Fibroblast of the conjunctiva (primary cell): ENCODE results near the gene ABCF3.

Experiments
- DNase-seq: peaks from one replicate; pipeline ENCODE4 v3.0.0-alpha.2; 2010; ENCODE audit warnings: low read depth

ABCF3 gene

GRCh38 chr3:184168363-184169120, 17.5 kb upstream of the ABCF3 start:
- DNase-seq, result no peak

- no peak for DNase-seq
Measured at GRCh38 chr3:184169896-184170875, 15.8 kb upstream of the ABCF3 start.

GRCh38 chr3:184171562-184171961, 14.4 kb upstream of the ABCF3 start:
- DNase-seq, result no peak

- DNase-seq, result no peak
Measured at GRCh38 chr3:184172681-184173373, 13.2 kb upstream of the ABCF3 start.

GRCh38 chr3:184173374-184173722, 12.7 kb upstream of the ABCF3 start:
- DNase-seq, result no peak

- DNase-seq, result no peak
Measured at GRCh38 chr3:184174284-184174645, 11.7 kb upstream of the ABCF3 start.

GRCh38 chr3:184174646-184175492, 11.1 kb upstream of the ABCF3 start, which contains the start of gene AP2M1:
TSS of gene AP2M1 (plus strand) at chr3:184174855. CDS start at chr3:184176994, 2,139 bp downstream.
- peak; percentile 100 for DNase-seq

- no peak for DNase-seq
Measured at GRCh38 chr3:184175506-184175905, 10.5 kb upstream of the ABCF3 start.

- DNase-seq, result no peak
Measured at GRCh38 chr3:184175981-184176376, 10.0 kb upstream of the ABCF3 start.

GRCh38 chr3:184176377-184177330, 9.3 kb upstream of the ABCF3 start:
- peak; percentile 90 for DNase-seq

- DNase-seq, result no peak
Measured at GRCh38 chr3:184177331-184177731, 8.7 kb upstream of the ABCF3 start.

- no peak for DNase-seq
Measured at GRCh38 chr3:184177767-184178306, 8.2 kb upstream of the ABCF3 start.

- DNase-seq, result no peak
Measured at GRCh38 chr3:184178521-184179138, 7.4 kb upstream of the ABCF3 start.

- no peak for DNase-seq
Measured at GRCh38 chr3:184180165-184180564, 5.8 kb upstream of the ABCF3 start.

GRCh38 chr3:184181596-184181995, 4.4 kb upstream of the ABCF3 start:
- DNase-seq, result no peak

- DNase-seq, result no peak
Measured at GRCh38 chr3:184183679-184184078, 2.3 kb upstream of the ABCF3 start.

GRCh38 chr3:184184546-184185230, 1.3 kb upstream of the ABCF3 start:
- DNase-seq, result no peak

GRCh38 chr3:184185461-184186183, 377 bp upstream of the ABCF3 start:
- DNase-seq, result peak; percentile 98

GRCh38 chr3:184186902-184187207, 856 bp downstream of the ABCF3 start:
- DNase-seq, result no peak
